ENCODE measurements around the gene ECM1. TPM values are rescaled to one million over a fixed set of nuclear protein-coding genes. Genes with fewer than 3 reads are reported as not detected.

The ECM1 gene
- total RNA-seq, result 10.8 TPM

GRCh38 chr1:150507912-150508864, at the start of gene ECM1:
Gene ECM1, plus strand, starts transcription at chr1:150508109. Its CDS starts 101 bp downstream, at chr1:150508210.
- DNase-seq (ENCODE audit: low spot score), result no peak

DNA sequence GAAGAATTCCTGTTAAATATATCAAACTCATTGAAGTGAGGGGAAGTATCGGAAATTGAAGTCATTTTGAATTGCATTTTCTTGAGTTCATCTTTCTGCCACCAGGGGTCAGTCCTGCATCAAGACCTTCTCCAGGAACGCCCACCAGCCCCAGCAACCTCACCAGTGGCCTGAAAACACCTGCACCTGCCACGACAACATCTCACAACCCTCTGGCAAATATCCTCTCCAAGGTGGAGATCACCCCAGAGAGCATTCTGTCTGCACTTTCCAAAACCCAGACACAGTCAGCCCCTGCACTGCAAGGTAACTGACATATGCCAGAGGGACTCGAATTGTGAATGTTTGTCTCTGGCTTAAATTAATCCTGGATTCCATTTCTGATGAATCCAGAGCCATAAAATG, 43.5 kb upstream of the ECM1 start:
- DNase-seq (ENCODE audit: low spot score), result peak; percentile 58

GRCh38 chr1:150466964-150467363, 40.9 kb upstream of the ECM1 start:
- no peak for DNase-seq (ENCODE audit: low spot score)

DNA sequence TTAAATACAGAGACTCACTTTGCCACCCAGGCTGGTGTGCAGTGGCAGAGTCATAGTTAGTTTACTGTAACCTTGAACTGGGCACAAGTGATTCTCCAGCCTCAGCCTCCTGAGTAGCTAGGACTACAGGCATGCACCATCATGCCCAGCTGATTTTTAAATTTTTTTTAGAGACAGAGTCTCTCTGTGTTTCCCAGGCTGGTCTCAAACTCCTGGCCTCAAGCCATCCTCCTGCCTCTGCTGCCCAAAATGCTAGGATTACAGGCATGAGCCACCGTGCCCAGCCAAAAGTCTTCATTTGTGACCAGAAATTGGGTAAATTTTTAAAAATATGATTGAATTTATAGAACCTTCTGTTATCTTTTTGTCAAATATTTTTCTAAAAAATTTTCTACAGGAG, 38.6 kb upstream of the ECM1 start:
- no peak for DNase-seq (ENCODE audit: low spot score)

DNA sequence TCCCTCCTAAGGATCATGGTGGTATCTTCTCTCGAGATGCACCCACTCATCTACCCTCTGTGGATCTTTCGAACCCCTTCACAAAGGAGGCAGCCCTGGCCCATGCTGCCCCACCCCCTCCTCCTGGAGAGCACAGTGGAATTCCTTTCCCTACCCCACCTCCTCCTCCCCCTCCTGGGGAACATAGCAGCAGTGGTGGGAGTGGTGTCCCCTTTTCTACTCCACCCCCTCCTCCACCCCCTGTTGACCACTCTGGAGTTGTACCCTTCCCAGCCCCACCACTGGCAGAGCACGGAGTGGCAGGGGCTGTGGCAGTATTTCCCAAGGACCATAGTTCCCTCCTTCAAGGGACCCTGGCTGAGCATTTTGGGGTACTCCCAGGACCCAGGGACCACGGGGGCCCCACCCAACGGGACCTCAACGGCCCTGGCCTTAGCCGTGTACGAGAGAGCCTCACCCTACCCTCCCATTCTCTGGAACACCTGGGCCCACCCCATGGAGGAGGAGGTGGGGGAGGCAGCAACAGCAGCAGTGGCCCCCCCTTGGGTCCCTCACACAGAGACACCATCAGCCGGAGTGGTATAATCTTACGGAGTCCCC, 35.2 kb upstream of the ECM1 start:
- no peak for DNase-seq (ENCODE audit: low spot score)

DNA sequence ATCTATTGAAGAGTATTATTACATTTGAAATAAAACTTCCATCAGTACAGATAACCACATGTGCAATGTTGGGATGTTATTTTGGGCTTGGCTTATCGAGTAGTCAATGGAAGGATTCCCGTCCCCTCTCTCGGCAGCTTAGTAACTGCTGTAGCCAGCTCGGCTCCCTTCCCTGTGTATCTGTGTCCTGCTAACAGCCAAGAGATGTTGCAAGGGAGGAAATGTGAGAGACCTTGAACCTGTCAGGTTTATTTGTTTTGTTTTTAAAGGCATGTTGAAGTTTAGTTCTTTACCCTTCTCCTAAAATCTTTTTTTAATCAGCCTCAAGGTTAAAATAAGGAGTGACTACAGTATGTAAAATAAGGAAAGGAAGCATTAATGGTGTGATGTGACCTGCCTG, 34.2 kb upstream of the ECM1 start:
- no peak for DNase-seq (ENCODE audit: low spot score)

- DNase-seq (ENCODE audit: low spot score), result no peak
Observed at GRCh38 chr1:150474869-150475268, 33.0 kb upstream of the ECM1 start.

- no peak for DNase-seq (ENCODE audit: low spot score)
Observed at GRCh38 chr1:150476754-150477153, 31.2 kb upstream of the ECM1 start.

- DNase-seq (ENCODE audit: low spot score), result no peak
Observed at GRCh38 chr1:150477320-150477719, 30.6 kb upstream of the ECM1 start.

DNA sequence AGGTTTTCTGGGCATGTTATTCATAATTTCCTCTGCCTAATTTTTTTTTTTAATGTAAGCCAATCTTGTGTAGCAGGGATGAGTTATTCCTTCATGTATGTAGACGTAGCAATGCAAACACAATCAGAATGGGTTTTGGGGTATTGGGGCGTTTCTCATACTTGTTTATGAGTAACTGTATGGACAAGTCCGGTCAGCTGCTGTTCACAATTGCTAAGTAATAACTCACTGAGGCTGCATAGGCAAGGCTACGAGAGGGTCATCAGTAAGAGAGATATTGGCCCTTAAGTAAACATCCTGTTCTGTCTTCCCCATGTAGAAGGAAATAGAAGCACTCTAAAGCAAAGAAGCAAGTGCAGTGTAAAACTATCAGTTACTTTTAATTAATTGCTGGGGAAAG, 30.2 kb upstream of the ECM1 start:
- no peak for DNase-seq (ENCODE audit: low spot score)

- DNase-seq (ENCODE audit: low spot score), result no peak
Observed at GRCh38 chr1:150479370-150479769, 28.5 kb upstream of the ECM1 start.

DNA sequence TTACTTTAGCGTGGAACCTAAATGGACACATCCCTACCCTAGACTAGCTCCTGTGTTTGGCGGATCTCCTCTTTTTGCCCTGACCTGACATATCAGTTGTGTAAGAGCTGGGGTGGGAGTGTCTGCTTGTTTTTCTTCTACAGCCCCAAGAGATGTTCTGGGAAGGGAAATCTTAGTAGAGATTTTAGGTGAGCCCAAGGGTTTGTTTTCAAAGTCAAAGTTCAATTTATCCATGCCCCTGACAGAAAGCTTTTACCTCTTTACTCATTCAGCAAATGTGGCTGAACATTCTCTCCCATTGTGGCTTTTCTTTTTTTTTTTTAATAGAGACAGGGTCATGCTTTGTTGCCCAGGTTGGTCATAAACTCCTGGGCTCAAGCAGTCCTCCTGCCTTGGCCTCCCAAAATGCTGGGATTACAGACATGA, 28.0 kb upstream of the ECM1 start:
- no peak for DNase-seq (ENCODE audit: low spot score)

GRCh38 chr1:150484431-150484830, 23.5 kb upstream of the ECM1 start:
- no peak for DNase-seq (ENCODE audit: low spot score)

DNA sequence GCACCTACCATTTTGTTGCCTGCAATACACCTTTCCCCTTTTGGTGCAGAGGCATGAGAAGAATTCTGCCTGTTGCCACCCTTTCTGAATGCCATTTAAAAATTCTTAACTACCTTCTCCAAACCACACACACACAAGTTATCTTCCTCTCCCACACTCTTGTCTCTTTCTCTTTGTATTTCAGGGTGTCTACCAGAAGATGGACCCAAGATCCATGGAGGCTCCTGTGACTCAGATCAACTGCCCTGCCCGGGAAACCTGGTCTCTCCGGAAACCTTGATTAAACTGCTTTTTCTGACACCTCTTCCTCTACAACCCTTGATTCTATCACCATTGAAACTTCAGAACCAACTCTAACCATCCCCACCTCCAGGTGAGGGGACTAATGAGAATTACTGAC, 23.0 kb upstream of the ECM1 start:
- no peak for DNase-seq (ENCODE audit: low spot score)

DNA sequence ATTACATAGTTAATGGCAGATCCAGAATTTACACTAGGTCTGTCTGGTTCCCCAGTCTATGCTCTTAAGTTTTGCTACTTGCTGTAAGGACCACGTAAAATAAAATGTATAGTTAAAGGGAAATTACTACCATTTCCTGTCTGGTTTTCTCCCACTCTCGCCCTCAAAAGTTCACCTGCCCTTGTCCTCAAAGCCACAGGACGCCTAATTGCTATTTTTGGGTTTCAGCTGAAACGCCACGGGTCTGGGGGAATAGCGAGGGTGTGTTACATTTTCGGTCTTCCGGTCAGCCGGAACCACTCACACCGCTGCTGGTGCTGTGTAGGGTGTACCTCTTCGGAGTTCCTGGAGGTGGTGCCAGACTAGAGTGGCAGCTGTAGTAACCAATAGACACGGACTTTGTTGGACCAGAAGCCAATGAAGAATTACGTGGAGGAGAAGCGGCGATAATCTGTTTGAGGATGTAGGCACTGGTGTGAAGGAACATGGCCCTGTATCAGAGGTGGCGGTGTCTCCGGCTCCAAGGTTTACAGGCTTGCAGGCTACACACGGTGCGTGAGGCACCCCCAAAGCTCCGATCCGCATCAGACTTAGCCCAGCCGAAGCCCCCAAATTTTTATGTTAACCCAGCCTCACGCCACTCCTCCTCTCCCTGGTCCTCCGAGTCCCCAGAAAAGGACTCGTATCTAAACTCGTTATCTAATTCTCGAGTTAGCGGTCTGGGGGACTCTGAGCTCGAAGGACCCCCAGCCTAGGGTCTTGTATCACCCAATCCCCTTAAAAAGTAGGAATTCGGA, 20.7 kb upstream of the ECM1 start, which contains the start of gene TARS2:
TSS of gene TARS2 (plus strand) at position 454 of the 797 bp plus-strand sequence. CDS start at position 486, 32 bp downstream.
- peak; percentile 98 for DNase-seq (ENCODE audit: low spot score)

DNA sequence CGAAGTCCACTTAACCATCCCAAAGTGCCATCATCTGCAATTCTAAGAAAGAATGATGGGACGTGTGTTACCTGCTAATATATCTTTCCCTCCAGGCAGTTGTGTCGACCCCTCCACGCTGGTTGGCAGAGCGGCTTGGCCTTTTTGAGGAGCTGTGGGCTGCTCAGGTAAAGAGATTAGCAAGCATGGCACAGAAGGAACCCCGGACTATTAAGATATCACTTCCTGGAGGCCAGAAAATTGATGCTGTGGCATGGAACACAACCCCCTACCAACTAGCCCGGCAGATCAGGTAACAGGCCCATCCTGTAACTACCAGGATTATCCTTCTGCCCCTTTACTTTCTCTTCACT, 20.2 kb upstream of the ECM1 start:
- DNase-seq (ENCODE audit: low spot score), result no peak

DNA sequence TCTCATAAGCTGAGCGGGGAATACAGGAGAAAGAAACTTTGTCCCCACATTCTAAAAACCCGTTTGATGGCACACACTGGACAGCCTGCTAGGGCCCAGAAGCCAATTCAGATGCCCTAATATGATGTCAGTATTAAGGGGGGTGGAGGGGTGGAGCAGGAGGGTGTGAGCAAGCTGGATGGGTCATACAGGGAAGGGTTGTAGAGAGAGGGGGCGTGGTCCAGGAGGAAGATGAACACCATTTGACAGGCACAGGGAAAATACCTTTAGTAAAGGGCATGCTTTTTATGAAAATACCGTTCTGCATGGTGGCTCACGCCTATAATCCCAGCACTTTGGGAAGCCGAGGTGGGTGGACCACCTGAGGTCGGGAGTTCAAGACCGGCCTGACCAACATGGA, 14.7 kb upstream of the ECM1 start:
- DNase-seq (ENCODE audit: low spot score), result no peak

DNA sequence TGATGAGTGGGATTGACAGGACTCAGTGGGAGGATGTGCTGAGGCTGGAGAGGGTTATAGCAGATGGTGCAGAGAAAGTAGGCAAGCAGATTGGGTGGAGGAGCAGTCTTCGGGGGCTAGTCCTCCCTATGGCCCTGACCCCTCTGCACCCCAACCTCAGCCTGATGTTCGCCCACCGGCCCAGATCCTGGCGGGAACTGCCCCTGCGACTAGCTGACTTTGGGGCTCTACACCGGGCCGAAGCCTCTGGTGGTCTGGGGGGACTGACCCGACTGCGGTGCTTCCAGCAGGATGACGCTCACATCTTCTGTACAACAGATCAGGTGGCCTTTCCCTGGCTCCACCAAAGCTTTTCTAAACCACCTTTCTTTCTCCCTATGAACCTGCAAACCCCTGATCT, 9.6 kb upstream of the ECM1 start:
- DNase-seq (ENCODE audit: low spot score), result no peak

GRCh38 chr1:150505431-150505830, 2.5 kb upstream of the ECM1 start:
- DNase-seq (ENCODE audit: low spot score), result no peak

DNA sequence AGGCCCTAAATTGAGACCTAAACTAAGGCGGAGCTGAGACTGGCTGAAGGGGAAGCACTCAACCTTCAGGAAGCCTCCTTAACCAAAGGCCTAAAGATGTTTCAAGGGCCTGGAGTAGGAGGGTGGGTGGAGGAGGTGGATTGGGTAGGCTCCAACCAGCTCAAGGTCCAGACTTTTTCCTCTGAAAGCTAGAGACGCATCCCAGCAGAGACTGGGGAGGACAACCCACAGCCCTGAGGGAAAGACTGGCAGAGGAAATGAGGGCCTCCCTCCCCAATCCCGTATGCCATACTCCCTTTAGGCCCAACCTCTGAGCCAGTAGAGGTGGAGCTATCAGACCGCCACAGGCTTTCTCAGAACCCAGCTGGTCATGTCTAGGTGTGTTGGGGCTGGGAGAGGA, 1.1 kb downstream of the ECM1 start:
- DNase-seq (ENCODE audit: low spot score), result no peak

DNA sequence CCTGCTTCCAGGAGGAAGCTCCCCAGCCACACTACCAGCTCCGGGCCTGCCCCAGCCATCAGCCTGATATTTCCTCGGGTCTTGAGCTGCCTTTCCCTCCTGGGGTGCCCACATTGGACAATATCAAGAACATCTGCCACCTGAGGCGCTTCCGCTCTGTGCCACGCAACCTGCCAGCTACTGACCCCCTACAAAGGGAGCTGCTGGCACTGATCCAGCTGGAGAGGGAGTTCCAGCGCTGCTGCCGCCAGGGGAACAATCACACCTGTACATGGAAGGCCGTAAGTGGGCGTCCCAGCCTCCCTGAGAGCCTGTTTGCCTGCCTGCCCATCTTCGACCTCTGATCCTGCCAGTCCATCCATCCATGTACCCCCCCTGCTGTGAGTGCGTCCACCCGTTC, 3.6 kb downstream of the ECM1 start:
- no peak for DNase-seq (ENCODE audit: low spot score)

DNA sequence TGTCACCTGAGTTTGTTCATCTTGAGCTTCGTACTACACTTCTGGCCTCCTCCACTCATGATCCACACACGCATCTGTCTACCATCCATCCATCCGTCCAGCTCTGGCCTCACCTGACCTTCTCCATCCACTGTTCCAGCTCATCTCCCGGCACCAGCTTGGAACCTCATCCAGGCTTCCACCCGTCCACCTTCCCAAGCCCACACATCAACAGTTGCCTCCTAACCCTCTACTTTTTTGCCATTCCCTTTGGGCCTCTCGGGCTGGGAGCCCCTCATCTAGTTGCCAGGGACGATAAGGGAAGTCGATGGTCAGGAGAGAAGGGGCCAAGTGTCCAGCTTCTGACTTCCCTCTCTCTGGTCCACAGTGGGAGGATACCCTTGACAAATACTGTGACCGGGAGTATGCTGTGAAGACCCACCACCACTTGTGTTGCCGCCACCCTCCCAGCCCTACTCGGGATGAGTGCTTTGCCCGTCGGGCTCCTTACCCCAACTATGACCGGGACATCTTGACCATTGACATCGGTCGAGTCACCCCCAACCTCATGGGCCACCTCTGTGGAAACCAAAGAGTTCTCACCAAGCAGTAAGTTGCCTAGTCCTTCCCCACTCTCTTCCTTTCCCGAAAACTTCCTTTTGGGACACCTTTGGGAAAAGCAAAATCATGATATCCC, 4.2 kb downstream of the ECM1 start:
- no peak for DNase-seq (ENCODE audit: low spot score)

All from ureter (tissue), 1 donor.